Measurements from ENCODE around the gene LPA.

LPA gene

DNA sequence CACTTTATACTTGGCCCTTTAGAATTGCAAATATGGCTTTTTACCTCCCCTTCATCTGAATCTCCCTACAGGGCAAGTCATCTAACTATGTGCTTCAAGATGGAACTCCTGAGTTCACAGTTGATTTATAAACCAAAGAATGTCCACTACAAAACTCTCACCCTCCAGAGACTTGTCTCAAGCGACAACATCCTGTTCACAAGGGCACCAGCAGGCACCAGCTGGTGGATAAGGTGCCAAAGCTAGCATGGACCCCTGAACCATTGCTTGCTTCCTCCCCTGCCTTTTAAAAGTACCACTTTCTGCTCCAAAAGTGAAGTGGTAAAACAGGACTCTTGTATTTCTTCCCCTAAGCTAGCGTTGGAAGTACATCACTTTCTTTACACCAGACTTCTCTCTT lies 154.5 kb downstream of the LPA start:
- DNase-seq, result no peak

GRCh38 chr6:160508599-160508998 lies 155.5 kb downstream of the LPA start:
- no peak for DNase-seq

DNA sequence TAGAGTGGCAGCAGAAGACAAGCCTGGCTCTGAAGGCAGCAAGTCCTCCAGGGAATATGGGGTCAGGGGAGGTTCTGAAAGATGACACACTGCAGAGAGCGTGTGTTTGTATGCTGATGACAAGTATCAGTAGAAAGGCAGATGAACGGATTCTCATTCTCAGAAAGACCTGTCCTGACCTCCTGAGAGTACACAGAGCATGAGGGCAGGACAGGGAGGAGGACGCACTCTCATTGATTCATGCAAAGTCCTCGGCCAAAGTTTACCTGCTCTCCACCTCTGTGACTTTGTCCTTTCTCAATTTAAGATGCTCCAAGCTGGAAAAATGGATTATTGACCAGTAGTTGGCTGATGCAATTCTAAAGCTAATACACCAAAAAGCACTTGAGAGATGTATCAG lies 156.7 kb downstream of the LPA start:
- DNase-seq, result no peak

DNA sequence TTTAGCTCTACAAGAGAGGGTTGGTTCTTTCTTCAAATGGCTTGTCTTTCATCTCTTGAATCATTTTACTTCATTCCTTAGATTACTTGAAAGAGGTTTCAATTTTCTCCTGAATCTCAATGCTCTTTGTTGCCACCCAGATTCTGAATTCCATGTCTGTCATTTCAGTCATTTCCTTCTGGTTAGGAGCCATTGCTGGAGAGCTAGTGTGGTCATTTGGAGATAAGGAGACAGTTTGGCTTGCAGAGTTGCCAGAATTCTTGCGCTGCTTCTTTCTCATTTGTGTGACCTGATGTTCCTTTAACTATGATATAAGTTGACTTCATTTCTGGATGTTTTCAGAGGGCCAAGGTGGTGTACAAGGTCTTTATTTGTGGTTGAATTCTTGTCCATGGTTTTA lies 158.1 kb downstream of the LPA start:
- DNase-seq, result no peak

- no peak for DNase-seq
Measured at GRCh38 chr6:160500639-160501038, 163.4 kb downstream of the LPA start.

GRCh38 chr6:160494576-160494975 lies 169.5 kb downstream of the LPA start:
- DNase-seq, result no peak

DNA sequence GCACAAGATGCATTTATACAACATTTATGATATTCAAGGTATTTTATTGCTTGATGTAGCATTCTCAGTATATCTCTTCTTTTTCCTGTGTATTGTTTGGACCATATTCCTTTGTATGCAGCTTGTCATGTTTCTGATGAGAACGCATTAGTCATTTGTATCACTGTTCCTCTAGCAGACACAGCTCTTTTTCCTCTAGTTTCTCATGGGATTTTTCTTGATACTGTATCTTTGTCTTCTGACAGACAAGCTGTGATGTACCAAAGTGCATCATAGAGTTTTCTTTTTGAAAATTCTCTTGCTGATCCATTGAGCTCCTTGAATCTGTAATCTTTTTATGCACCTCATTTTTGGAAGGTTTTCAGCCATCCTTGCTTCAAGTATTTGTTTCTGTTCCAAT lies 175.0 kb downstream of the LPA start:
- DNase-seq, result no peak

DNA sequence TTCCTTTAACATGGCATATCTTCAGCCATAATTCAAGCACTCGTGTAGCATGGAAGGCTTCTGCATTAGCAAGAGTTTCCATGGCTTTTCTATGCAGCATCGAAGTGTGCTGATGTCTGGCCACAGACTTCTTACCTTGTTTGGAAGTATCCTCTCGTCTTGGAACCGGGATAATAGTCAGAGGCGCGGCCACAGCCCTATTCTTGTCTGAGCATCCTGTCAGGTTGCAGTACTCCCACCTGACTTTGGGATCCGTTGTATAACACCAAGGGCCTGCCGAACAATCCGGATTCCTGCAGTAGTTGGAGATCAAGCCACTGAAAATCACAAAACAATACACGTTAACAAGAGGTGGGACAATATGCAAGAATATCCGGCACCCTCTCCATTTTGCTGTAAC lies 177.0 kb downstream of the LPA start:
- DNase-seq, result no peak
